Stimulated activated CD8-positive, alpha-beta memory T cell treated with anti-CD3 and anti-CD28 coated beads, Interleukin-2, amount 100 ng/mL, for 48 hours (primary cell): ENCODE measurements around the gene GPR158.

Experiments
- DNase-seq, 2 donors: peaks; one replicate each; pipeline ENCODE4 v3.0.0-alpha.2; 2020; ENCODE audit warnings: low read depth in 2 of 2

GPR158 gene

DNA sequence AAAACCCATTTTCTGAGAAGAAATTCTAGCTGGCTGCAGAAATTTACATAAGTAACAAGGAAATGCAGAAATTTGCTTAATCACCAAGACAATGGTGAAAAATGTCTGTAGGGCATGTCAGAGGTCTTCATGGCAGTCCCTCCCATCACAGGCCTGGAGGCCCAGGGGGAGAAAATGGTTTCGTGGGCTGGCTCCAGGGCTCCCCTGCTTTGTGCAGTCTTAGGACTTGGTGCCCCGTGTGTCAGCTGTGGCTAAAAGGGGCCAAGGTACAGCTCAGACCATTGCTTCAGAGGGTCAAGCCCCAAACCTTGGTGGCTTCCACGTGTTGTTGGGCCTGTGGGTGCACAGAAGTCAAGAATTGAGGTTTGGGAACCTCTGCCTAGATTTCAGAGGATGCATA, 215.9 kb downstream of the GPR158 start:
- no peak for DNase-seq

- no peak for DNase-seq
Observed at GRCh38 chr10:25392132-25392531, 217.3 kb downstream of the GPR158 start.

DNA sequence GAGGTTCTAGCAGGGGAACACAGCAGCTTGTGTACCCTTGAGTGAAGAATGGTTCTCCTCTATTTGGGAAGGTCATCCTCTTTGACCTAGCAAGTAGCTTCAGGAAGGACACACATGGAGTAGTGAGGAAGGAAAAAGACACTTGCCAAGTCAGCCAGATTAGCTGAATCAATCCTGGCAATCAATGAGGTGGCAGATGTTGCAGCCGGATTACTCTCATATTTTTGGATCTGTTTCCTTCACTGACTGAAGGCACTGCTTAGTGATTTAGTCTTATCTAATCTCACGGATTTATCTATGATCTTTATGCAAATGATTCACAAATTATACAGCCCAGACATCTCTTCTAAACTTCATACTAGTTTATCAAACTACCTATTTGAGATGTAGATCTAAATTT, 218.8 kb downstream of the GPR158 start:
- DNase-seq, result no peak

GRCh38 chr10:25398680-25399079, 223.9 kb downstream of the GPR158 start:
- DNase-seq, result no peak

- no peak for DNase-seq
Observed at GRCh38 chr10:25405871-25406270, 231.1 kb downstream of the GPR158 start.

- no peak for DNase-seq
Observed at GRCh38 chr10:25417611-25418010, 242.8 kb downstream of the GPR158 start.

- DNase-seq, result no peak
Observed at GRCh38 chr10:25425776-25426175, 251.0 kb downstream of the GPR158 start.

DNA sequence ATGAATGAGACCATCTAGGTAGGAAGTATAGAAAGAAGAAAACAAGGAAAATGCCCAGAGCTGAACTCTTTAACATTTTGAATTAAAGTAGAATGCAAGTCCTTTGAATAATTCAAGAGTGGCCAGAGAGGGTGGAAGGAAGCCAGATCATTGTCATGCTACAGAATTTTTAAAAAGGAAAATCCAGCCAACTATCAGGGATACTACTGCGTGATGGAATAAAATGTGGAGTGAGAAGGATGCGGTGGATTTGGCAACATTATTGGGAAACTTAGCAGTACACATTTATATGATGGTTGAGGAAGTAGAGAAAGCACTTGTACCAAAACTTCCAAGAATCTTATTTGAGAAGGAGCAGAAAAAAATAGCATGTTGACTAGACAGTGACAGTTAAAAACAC, 261.6 kb downstream of the GPR158 start:
- no peak for DNase-seq

DNA sequence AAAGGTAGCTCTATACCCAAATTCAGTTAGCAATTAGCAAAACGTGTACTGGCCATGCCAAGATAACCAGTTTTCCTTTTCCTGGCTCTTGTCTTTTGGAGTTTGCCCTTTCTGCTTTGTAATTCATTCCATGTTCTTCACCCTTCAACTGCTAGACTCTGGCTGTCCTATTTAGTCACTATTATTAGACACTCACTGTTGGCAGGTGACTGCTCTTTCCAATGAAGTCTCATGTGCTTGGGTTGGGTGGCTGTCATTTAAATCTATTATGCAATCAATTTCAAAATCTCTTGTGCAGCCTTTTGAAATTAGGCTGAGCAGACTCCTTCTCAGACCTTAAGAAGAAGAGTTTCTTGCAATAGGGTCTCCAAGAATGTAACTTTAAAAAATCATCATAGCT, 266.5 kb downstream of the GPR158 start:
- no peak for DNase-seq

DNA sequence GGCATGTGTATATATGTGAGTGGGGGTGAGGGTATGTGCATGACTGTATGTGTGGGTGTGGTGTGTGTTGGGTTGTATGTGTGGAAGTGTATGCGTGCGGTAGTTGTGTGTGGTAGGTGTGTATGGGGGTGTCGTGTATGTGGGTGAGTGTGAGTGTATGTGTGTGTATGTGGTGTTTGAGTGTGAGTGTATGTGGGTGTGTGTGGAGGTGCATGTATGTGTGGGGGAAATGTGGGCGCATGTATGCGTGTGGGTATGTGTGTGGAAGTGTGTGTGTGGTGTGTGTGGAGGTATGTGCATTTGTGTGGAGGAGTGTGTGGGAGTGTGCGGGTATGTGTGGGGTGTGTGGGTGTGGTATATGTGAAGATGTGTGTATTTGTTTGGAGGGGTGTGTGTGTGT, 269.5 kb downstream of the GPR158 start:
- DNase-seq, result no peak

GRCh38 chr10:25451401-25451800, 276.6 kb downstream of the GPR158 start:
- DNase-seq, result no peak

GRCh38 chr10:25453619-25454018, 278.8 kb downstream of the GPR158 start:
- no peak for DNase-seq

DNA sequence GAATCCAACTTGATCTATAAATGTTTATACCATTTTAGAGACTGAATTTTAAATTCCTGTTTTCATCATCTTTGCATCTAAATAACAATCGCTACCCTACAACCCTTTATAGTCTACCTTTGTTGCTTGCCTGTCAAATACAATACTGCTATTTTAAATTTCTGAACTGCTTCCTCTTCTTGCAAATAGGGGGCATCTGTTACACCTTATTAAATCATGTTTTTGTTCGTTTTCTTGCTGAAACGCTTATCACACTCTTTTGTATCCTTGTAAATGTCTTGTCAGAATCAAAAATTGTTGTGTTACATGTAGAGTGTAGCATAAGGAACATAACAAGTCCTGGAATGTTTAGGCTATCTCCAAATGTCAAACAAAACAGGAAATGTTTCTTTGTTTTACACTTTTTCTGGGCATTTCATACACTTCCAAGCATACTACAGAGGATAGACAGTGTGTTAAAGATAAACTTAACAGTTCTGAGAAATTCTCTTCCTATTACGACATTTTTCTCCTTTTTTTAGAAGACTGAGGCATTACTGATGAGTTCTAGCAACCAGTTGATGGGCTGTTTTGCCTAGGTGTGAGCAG, 281.3 kb downstream of the GPR158 start:
- no peak for DNase-seq

DNA sequence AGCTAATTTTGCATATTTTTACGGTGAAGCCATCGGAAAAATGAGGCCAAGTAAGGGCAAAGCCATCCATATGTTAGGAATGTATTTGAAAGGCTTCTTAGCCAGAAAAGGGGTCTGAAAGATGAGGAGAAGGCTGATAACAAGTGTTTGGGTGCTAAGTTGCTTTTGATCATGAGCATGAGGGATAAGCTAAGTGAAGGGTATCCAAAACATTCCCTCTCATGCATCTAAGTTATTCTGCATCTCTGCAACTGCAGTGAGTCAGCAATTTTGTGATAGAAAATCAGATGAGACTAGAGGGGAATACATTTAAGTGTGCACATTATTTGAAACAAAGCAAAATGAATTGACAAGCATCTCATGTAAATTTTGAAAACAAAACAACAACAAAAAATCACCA, 282.8 kb downstream of the GPR158 start:
- DNase-seq, result no peak

- DNase-seq, result no peak
Observed at GRCh38 chr10:25465582-25466372, 291.0 kb downstream of the GPR158 start.

DNA sequence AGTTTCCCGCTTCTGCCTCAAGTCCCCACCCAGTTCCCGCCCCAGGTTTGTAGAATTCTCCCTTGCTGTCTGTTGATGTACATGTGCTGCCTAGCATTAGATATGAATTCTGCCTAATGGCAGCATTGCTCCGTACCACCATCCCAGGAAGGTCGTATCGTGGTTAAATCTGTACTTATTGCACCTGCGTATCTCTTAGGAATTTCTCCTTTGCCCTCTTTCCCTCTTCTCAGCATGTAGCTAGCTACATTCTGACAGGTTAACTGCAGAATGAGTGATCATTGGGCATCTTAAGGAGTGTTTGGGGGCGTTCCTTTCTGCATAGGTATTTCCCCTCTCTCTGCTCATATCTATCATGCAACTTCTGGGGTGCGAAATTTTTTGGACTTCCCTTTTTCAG, 293.1 kb downstream of the GPR158 start:
- DNase-seq, result no peak

GRCh38 chr10:25481467-25481866, 306.7 kb downstream of the GPR158 start:
- DNase-seq, result no peak

DNA sequence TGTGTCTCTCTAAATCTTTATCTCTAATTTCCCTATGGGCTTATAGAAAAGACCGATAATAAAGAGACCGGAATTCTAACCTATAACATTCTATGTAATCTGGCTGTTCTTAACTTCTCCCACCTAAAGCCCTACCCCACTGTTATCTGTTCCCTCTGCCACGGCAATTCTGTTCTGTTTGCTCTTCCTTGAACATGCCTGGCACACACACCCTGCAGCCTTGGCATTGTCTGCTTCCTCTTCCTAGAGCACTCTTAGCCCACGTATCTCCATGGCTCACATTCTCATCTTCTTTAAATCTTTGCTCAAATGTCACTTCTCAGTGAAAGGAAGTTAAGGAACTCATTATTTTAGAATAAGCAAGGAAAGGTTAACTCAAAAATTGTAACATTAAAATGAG, 309.2 kb downstream of the GPR158 start:
- no peak for DNase-seq

- no peak for DNase-seq
Observed at GRCh38 chr10:25487266-25487665, 312.5 kb downstream of the GPR158 start.

GRCh38 chr10:25492040-25492439, 317.2 kb downstream of the GPR158 start:
- no peak for DNase-seq

- no peak for DNase-seq
Observed at GRCh38 chr10:25492680-25493079, 317.9 kb downstream of the GPR158 start.

DNA sequence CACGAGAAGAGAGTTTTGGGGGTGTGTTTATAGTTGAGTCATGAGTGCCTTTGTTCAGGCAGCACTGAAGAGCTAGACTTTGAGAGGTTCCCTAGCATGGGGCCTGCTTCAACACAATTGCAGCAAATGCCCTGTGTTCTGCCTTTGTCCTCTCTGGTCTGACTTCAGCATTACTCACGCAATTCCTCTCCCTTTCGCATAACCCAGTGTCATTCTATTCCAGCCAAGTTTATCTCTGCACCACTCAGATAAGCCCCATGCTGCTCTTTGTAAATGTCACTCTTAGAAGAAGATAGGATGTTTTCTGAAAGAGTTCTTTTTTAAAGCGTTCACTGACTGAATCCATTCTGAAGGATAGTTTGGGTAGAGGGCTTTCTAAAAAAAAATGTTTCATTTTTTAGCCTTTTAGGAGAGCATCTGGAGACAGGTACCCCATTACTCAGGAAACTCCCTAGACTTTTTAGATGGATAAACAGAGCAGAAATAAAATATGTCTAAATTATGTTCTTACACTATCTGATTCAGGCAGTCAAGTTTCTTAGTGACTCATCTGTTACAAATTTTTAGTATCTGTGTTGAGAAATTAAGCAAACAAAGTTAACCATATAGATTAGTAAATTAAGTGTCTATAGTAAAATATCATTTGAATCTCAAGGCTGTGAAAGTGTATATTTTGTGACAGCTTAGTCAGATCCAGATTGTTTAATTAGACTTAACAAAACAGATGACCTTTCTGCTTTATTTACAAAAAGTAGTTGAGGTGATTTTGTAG, 318.5 kb downstream of the GPR158 start:
- no peak for DNase-seq

GRCh38 chr10:25497246-25497645, 322.4 kb downstream of the GPR158 start:
- no peak for DNase-seq
